ENCODE measurements around the gene CAPN5. TPM values are rescaled to one million over a fixed set of nuclear protein-coding genes. Genes with fewer than 3 reads are reported as not detected.
"Not testable (repeated sequence)": the region's sequence is repeated elsewhere in the genome, so short reads cannot be mapped to it uniquely, and the experiment has no call there.

The CAPN5 gene
- polyA plus RNA-seq, 2 of the 4 experiments (the other 2 are of a cell fraction), result 9.4 to 12.9 TPM

GRCh38 chr11:77066229-77067042 is at the start of gene CAPN5 (continued):
- TF ChIP-seq, protein P1, sequence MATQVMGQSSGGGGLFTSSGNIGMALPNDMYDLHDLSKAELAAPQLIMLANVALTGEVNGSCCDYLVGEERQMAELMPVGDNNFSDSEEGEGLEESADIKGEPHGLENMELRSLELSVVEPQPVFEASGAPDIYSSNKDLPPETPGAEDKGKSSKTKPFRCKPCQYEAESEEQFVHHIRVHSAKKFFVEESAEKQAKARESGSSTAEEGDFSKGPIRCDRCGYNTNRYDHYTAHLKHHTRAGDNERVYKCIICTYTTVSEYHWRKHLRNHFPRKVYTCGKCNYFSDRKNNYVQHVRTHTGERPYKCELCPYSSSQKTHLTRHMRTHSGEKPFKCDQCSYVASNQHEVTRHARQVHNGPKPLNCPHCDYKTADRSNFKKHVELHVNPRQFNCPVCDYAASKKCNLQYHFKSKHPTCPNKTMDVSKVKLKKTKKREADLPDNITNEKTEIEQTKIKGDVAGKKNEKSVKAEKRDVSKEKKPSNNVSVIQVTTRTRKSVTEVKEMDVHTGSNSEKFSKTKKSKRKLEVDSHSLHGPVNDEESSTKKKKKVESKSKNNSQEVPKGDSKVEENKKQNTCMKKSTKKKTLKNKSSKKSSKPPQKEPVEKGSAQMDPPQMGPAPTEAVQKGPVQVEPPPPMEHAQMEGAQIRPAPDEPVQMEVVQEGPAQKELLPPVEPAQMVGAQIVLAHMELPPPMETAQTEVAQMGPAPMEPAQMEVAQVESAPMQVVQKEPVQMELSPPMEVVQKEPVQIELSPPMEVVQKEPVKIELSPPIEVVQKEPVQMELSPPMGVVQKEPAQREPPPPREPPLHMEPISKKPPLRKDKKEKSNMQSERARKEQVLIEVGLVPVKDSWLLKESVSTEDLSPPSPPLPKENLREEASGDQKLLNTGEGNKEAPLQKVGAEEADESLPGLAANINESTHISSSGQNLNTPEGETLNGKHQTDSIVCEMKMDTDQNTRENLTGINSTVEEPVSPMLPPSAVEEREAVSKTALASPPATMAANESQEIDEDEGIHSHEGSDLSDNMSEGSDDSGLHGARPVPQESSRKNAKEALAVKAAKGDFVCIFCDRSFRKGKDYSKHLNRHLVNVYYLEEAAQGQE (IDR thresholded peaks at IDR 0.05), result no peak
- TF ChIP-seq FOSB (CRISPR knock-in tag; IDR thresholded peaks at IDR 0.05) (no peak), HDAC2 (IDR thresholded peaks at IDR 0.05) (no peak), TP53 (CRISPR knock-in tag; IDR thresholded peaks at IDR 0.05) (no peak), MAZ (IDR thresholded peaks at IDR 0.05; ENCODE audit: borderline replicate concordance, low read depth, low read length) (no peak), NPAS2 (CRISPR knock-in tag; IDR thresholded peaks at IDR 0.05; ENCODE audit: borderline replicate concordance) (no peak), GATA3 (IDR thresholded peaks at IDR 0.05; ENCODE audit: borderline replicate concordance) (no peak), RNF2 (IDR thresholded peaks at IDR 0.05; ENCODE audit: borderline replicate concordance, low read depth) (no peak), FOSL2 (IDR thresholded peaks at IDR 0.05) (no peak), FOSL2 (CRISPR knock-in tag; IDR thresholded peaks at IDR 0.05) (no peak), NR3C1 (IDR thresholded peaks at IDR 0.05) (no peak), JUN (IDR thresholded peaks at IDR 0.05) (peak; percentile 39 to 63; a peak in 2 of 5 replicates), POLR2A (IDR thresholded peaks at IDR 0.05; ENCODE audit: low read length) (peak; percentile 72), HMGXB4 (CRISPR knock-in tag; IDR thresholded peaks at IDR 0.05; ENCODE audit: borderline replicate concordance) (no peak), HOXB13 (CRISPR knock-in tag; IDR thresholded peaks at IDR 0.05; ENCODE audit: low read depth) (no peak), ZNF302 (CRISPR knock-in tag; IDR thresholded peaks at IDR 0.05) (no peak), TFCP2L1 (CRISPR knock-in tag; IDR thresholded peaks at IDR 0.05) (no peak), KDM1A (IDR thresholded peaks at IDR 0.05; ENCODE audit: low read depth) (no peak), SREBF2 (IDR thresholded peaks at IDR 0.05) (no peak), CEBPB (IDR thresholded peaks at IDR 0.05) (no peak), JUNB (IDR thresholded peaks at IDR 0.05) (no peak), EP300 (IDR thresholded peaks at IDR 0.05) (no peak), BHLHE40 (IDR thresholded peaks at IDR 0.05; ENCODE audit: low read depth, low read length) (no peak)
- TF ChIP-seq, protein P2, sequence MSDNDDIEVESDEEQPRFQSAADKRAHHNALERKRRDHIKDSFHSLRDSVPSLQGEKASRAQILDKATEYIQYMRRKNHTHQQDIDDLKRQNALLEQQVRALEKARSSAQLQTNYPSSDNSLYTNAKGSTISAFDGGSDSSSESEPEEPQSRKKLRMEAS (IDR thresholded peaks at IDR 0.05), result 0 out of 2 replicates have a peak, but pooled peaks have one; percentile 30
- TF ChIP-seq, protein P3, sequence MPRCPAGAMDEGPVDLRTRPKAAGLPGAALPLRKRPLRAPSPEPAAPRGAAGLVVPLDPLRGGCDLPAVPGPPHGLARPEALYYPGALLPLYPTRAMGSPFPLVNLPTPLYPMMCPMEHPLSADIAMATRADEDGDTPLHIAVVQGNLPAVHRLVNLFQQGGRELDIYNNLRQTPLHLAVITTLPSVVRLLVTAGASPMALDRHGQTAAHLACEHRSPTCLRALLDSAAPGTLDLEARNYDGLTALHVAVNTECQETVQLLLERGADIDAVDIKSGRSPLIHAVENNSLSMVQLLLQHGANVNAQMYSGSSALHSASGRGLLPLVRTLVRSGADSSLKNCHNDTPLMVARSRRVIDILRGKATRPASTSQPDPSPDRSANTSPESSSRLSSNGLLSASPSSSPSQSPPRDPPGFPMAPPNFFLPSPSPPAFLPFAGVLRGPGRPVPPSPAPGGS (IDR thresholded peaks at IDR 0.05), result 0 out of 3 replicates have a peak, but pooled peaks have one; percentile 27

DNA sequence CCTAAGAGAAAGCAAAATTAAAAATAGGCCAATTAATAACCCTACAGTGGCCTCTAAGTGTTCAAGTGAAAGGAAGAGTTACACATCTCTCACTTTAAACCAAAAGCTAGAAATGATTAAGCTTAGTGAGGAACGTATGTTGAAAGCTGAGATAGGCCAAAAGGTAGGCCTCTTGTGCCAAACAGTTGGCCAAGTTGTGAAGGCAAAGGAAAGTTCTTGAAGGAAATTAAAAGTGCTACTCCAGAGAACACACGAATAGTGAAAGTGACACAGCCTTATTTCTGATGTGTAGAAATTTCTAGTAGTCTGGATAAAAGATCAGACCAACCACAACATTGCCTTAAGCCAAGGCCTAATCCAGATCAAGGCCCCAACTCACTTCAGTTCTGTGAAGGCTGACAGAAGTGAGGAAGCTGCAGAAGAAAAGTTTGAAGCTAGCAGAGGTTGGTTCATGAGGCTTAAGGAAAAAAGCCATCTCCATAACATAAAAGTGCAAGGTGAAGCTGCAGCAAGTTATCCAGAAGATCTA is 48.3 kb upstream of the CAPN5 start:
- H3K27ac ChIP-seq, result peak overlapping the region; percentile 17 to 27; a peak in 5 of 6 replicates
- not testable (repeated sequence) for H3K4me2 ChIP-seq; DNase-seq (ENCODE audit: low read depth in 1 of 2, low spot score in 1 of 2); ATAC-seq; H3K9me3 ChIP-seq; FAIRE-seq; H3K4me3 ChIP-seq
- CTCF ChIA-PET, result interaction anchor here (1.0 to 3.2 kb wide), 3 partner anchors 9 to 297 kb away, joined by 3 to 14 read pairs (median 3); no protein-coding TSS in a partner anchor
- POLR2A ChIA-PET, result interaction anchor here (0.6 kb wide), 1 partner anchor 45 kb away, joined by 4 read pairs; no protein-coding TSS in a partner anchor
- H3K4me1 ChIP-seq, result peaks cover 63% of the 10 kb centered on the region
- 75% methylated on average over 2 of the region's 2 CpGs for WGBS (ENCODE audit: missing lambda C conversion rate)
